CD4-positive, alpha-beta T cell treated with Interleukin-6 at 100 ng/mL for 8 hours (primary cell): ENCODE measurements around the gene CUL2.
"Not testable (repeated sequence)": the region's sequence is repeated elsewhere in the genome, so short reads cannot be mapped to it uniquely, and the experiment has no call there.

Source experiments
- DNase-seq: peaks from one replicate; pipeline ENCODE4 v3.0.0-alpha.2; 2020; ENCODE audit warnings: mixed read lengths, low spot score

The CUL2 gene

DNA sequence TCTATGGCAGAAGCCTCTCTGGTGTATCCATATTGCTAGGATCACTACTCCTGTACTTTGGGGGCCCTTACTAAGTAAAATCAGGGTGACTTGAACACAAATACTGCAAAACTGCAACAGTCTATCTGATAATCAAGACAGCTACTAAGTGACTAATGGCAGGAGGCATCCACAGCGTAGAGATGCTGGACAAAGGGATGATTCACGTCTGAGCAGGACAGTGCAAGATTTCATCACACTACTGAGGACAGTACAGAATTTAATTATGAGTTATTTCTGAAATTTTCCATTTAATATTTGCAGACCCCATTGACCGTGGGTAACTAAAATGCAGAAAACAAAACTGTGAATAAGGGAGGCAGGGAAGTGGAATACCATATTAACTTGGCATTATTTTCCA, 10.4 kb downstream of the CUL2 start:
- no peak for DNase-seq

DNA sequence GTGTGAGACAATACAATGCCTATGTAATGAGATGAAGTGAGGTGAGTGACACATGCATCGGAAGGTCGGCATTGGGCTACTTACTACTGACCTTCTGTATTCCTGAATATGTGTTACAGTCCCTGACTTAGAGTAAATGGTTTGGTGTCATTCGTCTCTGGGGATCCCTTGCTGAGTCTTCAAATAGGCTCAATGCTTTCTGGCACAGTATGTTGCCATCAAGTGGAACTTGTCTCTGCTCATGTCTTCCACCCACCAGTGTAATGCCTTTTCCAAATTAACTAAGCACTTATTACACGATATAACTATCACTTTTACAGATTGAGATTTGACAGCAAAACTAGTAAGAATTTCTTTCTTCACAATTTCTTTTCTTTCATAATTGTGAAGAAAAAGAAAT, 10.9 kb downstream of the CUL2 start:
- no peak for DNase-seq

DNA sequence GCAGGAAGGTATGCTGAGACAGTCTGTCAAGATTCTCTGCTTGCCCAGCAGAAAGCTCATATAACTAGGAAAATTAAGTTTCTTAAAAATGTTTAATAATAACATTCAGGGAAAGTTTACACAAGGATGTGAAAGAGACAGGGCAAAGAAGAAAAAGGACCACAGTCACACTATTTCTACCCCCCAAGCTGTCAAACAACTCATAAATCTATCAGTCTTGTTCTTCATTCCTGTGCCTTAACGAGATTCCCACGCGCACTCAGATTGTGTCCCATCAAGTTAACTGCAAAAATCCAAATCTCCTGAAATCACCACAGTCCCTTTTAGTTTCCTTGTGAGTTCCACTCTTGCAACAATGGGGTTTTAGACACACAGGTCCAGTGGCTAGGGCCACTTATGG, 14.9 kb downstream of the CUL2 start:
- no peak for DNase-seq

DNA sequence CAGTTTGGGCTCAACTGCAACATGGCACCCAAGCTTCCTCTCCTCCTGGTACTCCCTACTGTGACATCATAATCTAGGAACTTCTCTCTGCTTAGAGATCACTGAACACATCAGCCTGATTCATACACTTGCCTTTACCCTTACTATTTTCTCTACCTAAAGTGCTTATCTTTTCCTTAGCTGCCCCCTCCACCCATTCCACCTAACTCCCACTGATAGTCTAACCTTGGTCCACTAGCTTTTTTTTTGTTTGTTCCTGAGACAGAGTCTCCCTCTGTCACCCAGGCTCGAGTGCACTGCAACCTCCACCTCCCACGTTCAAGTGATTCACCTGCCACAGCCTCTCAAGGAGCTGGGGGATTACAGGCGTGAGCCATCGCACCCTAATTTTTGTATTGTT, 15.9 kb downstream of the CUL2 start:
- DNase-seq: no peak

DNA sequence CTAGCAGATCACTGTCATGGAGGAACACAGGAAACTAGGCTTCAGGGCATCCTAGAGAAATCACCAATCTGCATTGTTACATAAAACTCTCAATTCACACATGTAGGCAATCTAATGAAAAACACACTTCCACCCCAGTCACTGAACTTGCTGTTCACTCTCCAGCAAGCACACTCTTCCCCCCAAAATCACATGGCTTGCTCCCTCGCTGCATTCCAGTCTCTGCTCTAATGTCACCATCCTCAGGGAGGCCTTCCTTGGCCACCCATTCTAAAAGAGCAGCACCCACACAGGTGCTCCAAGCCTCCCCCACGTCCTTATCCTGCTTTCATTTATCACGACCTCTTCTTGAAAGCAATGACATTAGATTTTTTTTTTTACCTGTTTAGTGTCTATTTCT, 19.6 kb downstream of the CUL2 start:
- no peak for DNase-seq

- no peak for DNase-seq
These were observed 26.2 kb downstream of the CUL2 start for GRCh38 chr10:35063837-35064454.

GRCh38 chr10:35059481-35059880, 30.7 kb downstream of the CUL2 start:
- no peak for DNase-seq

DNA sequence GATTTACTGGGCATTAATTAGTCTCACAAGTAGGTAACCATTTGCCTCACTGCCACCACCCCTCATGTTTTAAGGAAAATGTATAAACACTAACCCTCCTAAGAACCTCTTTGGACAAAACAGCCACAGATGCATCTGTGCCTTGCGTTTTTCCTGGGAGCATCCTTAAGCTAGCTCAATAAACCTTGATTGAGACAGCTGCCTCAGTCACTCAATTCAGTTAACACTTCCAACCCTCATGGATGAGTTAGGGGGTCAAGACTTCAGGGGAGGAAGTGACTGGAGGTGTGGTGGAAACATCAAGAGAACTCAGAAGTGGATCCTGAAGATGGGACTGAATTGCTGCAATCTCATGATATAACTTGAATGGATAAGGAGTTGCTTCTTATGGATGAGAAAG, 31.5 kb downstream of the CUL2 start:
- no peak for DNase-seq

- DNase-seq: no peak
These were observed 32.0 kb downstream of the CUL2 start for GRCh38 chr10:35058134-35058533.

GRCh38 chr10:35056686-35057085, 33.5 kb downstream of the CUL2 start:
- DNase-seq: no peak

DNA sequence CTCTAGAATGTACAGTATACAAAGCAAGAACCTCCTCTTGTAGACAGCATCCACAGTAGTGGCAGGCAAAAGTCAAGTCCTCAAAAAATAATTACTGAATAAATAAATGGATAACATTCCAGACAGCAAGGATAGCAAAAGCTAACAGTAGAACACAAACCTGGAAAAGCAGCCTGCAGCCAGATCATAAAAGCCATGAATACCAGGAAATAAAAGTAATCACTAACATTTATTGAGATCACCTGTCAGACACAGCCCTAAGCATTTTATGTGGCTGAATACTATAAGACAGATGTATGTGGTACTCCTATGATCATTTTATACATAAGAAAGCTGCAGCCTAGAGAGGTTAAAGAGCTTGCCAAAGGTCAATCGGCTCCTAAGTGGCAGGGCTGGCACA, 34.0 kb downstream of the CUL2 start:
- DNase-seq: no peak

DNA sequence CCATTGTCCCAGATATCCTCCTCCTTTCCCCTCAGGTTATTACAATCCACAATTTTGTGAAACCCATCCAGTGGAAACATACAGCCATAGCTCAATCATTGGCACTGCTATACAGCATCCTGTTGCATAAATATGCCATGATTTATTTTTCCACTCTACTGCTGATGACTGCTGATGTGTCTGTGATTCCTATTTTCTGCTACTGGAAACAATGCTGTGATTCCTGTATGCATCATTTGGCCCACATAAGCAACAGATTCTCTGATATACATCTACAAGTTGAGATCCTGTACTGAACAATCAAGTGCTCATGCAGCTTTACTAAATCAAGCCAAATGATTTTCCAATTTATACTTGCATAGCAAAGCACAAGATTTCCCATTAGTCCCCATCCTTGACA, 39.6 kb downstream of the CUL2 start:
- no peak for DNase-seq

DNA sequence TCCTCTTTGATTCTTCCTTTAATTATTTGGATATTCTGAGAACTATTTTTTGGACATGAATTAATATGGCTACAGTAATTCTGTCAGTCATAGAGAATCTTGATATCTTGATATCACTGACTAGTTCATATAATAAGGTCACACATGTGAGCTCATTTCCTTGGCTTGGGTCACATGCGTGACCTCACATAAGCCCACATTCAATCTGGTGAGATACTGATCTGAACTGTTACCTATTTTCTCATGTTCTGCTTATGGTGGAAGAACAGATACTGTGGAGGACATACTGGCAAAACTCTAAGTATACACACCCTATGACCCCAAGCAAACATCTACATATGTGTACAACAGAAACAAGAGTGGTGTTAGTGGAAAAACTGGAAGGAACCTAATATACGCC, 44.1 kb downstream of the CUL2 start:
- no peak for DNase-seq

DNA sequence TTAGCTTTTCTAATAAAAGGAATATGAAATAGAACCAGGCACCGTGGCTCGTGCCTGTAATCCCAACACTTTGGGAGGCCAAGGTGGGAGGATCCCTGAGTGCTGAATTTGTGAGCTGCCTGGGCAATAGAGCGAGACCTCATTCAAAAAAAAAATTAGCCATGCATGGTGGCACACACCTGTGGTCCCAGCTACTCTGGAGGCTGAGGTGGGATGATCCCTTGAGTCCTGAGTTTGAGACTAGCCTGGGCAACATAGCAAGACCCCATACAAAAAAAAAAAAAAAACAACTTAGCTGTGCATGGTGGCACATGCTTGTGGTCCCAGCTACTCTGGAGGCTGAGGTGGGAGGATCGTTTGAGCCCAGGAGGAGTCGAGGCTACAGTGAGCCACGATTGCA, 44.9 kb downstream of the CUL2 start:
- not testable (repeated sequence) for DNase-seq

DNA sequence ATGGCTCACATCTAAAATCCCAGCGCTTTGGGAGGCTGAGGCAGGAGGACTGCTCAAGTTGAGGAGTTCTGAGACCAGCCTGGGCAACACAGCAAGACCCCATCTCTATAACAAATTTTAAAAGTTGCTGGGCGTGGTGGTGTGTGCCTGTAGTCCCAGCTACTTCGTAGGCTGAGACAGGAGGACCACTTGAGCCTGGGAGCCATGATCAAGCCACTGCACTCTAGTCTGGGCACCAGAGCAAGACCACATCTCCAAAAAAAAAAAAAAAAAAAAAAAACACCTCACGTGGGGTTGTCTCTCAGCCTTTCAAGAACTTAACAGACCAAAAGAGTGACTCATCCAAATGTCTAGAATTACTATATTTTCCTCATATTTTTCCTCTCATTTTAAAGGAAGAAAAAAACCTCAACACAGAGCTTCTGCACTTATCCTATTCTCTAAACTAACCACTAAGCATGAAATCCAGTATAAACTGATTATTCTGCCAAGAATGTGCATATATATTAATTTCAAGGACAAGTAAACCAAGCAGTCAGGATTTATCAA, 46.3 kb downstream of the CUL2 start:
- DNase-seq: no peak

GRCh38 chr10:35042783-35043182, 47.4 kb downstream of the CUL2 start:
- no peak for DNase-seq

- DNase-seq: no peak
These were observed 48.6 kb downstream of the CUL2 start for GRCh38 chr10:35041502-35041879.

- DNase-seq: no peak
These were observed 49.2 kb downstream of the CUL2 start for GRCh38 chr10:35040760-35041501.

GRCh38 chr10:35037104-35037503, 53.0 kb downstream of the CUL2 start:
- DNase-seq: no peak

- no peak for DNase-seq
These were observed 54.5 kb downstream of the CUL2 start for GRCh38 chr10:35035606-35036005.

DNA sequence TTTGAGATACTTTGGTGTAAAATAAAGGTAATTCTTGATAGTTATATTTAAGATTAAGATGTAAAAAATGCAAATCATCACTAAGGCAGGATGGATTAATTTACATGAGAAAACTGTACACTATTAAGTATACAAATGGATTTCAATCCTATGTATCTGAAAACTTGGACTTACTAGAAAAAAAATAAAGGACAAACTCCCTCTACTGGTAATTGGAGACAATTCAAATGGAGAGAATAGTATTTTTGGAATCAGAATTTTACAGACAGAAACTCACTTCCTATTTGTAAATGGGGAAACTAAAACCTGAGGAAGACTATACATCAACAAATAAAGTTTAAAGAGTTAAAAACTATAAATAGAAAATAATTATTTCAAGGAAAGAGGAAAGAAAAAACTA, 62.6 kb downstream of the CUL2 start:
- no peak for DNase-seq

GRCh38 chr10:35025916-35026315, 64.2 kb downstream of the CUL2 start:
- no peak for DNase-seq

DNA sequence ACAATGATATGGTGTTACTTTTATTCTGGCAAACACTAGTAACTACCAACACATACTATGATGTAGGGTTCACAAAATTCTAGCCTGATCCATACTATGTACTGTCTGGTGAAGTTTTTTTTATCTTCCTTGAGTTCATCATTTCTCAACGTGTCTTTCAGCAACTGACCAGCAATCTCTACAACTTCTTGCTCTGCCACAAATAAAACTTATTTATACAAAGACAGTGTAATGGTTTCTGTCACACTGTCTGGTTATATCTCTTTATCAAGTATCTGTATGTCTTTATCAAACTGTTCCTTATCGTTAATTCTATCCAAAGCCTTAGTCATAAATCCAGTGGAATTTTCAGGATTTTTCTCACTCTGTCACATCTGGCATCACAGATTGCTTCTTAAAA, 69.7 kb downstream of the CUL2 start:
- DNase-seq: no peak
